ENCODE results near the gene BTBD17. TPM values are rescaled to one million over a fixed set of nuclear protein-coding genes. Genes with fewer than 3 reads are reported as not detected.

Gene BTBD17
- polyA plus RNA-seq, 2 donors = not detected

- peaks cover 5 to 8% of the 10 kb centered on the region in 2 donors for H3K4me1 ChIP-seq (ENCODE audit: control insufficient read depth in 2 of 2, insufficient read depth in 2 of 2, low read length in 1 of 2)
- WGBS, 2 donors = 73 to 76% methylated on average over 8 of the region's 8 CpGs
- H3K27me3 ChIP-seq (ENCODE audit: control insufficient read depth in 1 of 2, insufficient read depth in 2 of 2, low read length in 2 of 2) = no peaks in the 10 kb centered on the region
- H3K4me3 ChIP-seq (ENCODE audit: low read depth in 1 of 2, low read length in 2 of 2) = no peak overlapping the region
- H3K36me3 ChIP-seq (ENCODE audit: control insufficient read depth in 2 of 2, insufficient read depth in 2 of 2, low read length in 1 of 2) = no peaks in the 10 kb centered on the region
- no peaks in the 10 kb centered on the region for H3K9me3 ChIP-seq (ENCODE audit: control insufficient read depth in 2 of 2, insufficient read depth in 1 of 2, low read depth in 1 of 2, low read length in 1 of 2)
- no peak overlapping the region for H3K27ac ChIP-seq (ENCODE audit: low read depth in 2 of 2, low read length in 1 of 2)
Observed at GRCh38 chr17:74330446-74330845, 31.2 kb downstream of the BTBD17 start.

GRCh38 chr17:74329378-74329777 lies 32.3 kb downstream of the BTBD17 start:
- Histone ChIP-seq H3K4me1 (ENCODE audit: control insufficient read depth in 2 of 2, insufficient read depth in 2 of 2, low read length in 1 of 2) (peaks cover 5 to 9% of the 10 kb centered on the region in 2 donors), H3K27me3 (ENCODE audit: control insufficient read depth in 1 of 2, insufficient read depth in 2 of 2, low read length in 2 of 2) (no peaks in the 10 kb centered on the region), H3K36me3 (ENCODE audit: control insufficient read depth in 2 of 2, insufficient read depth in 2 of 2, low read length in 1 of 2) (no peaks in the 10 kb centered on the region), H3K4me3 (ENCODE audit: low read depth in 1 of 2, low read length in 2 of 2) (no peak overlapping the region), H3K27ac (ENCODE audit: low read depth in 2 of 2, low read length in 1 of 2) (no peak overlapping the region), H3K9me3 (ENCODE audit: control insufficient read depth in 2 of 2, insufficient read depth in 1 of 2, low read depth in 1 of 2, low read length in 1 of 2) (peaks cover 0 to 1% of the 10 kb centered on the region in 2 donors)
- WGBS, 2 donors = 73 to 79% methylated on average over 3 of the region's 3 CpGs

GRCh38 chr17:74328487-74328886 lies 33.2 kb downstream of the BTBD17 start:
- no peak overlapping the region for H3K4me3 ChIP-seq (ENCODE audit: low read depth in 1 of 2, low read length in 2 of 2)
- 93 to 94% methylated on average over 3 of the region's 3 CpGs for WGBS, 2 donors
- no peaks in the 10 kb centered on the region for H3K27me3 ChIP-seq (ENCODE audit: control insufficient read depth in 1 of 2, insufficient read depth in 2 of 2, low read length in 2 of 2)
- no peaks in the 10 kb centered on the region for H3K36me3 ChIP-seq (ENCODE audit: control insufficient read depth in 2 of 2, insufficient read depth in 2 of 2, low read length in 1 of 2)
- peaks cover 0 to 1% of the 10 kb centered on the region in 2 donors for H3K9me3 ChIP-seq (ENCODE audit: control insufficient read depth in 2 of 2, insufficient read depth in 1 of 2, low read depth in 1 of 2, low read length in 1 of 2)
- H3K27ac ChIP-seq (ENCODE audit: low read depth in 2 of 2, low read length in 1 of 2) = no peak overlapping the region
- peaks cover 5 to 9% of the 10 kb centered on the region in 2 donors for H3K4me1 ChIP-seq (ENCODE audit: control insufficient read depth in 2 of 2, insufficient read depth in 2 of 2, low read length in 1 of 2)

- H3K4me1 ChIP-seq (ENCODE audit: control insufficient read depth in 2 of 2, insufficient read depth in 2 of 2, low read length in 1 of 2) = peaks cover 5 to 9% of the 10 kb centered on the region in 2 donors
- H3K27me3 ChIP-seq (ENCODE audit: control insufficient read depth in 1 of 2, insufficient read depth in 2 of 2, low read length in 2 of 2) = peaks cover 0 to 3% of the 10 kb centered on the region in 2 donors
- peaks cover 0 to 1% of the 10 kb centered on the region in 2 donors for H3K9me3 ChIP-seq (ENCODE audit: control insufficient read depth in 2 of 2, insufficient read depth in 1 of 2, low read depth in 1 of 2, low read length in 1 of 2)
- 26 to 27% methylated on average over 10 of the region's 10 CpGs for WGBS, 2 donors
- no peaks in the 10 kb centered on the region for H3K36me3 ChIP-seq (ENCODE audit: control insufficient read depth in 2 of 2, insufficient read depth in 2 of 2, low read length in 1 of 2)
- H3K27ac ChIP-seq (ENCODE audit: low read depth in 2 of 2, low read length in 1 of 2) = no peak overlapping the region
- H3K4me3 ChIP-seq (ENCODE audit: low read depth in 1 of 2, low read length in 2 of 2) = peak overlapping the region in 1 of 2 donors; percentile 23
Observed at GRCh38 chr17:74326506-74326905, 35.2 kb downstream of the BTBD17 start.

- H3K36me3 ChIP-seq (ENCODE audit: control insufficient read depth in 2 of 2, insufficient read depth in 2 of 2, low read length in 1 of 2) = no peaks in the 10 kb centered on the region
- peak within 1 kb of the TSS; percentile 19 to 23 for H3K4me3 ChIP-seq (ENCODE audit: low read depth in 1 of 2, low read length in 2 of 2)
- WGBS, 2 donors = 6% methylated on average over 48 to 73 of the region's 73 CpGs
- peaks cover 0 to 3% of the 10 kb centered on the region in 2 donors for H3K27me3 ChIP-seq (ENCODE audit: control insufficient read depth in 1 of 2, insufficient read depth in 2 of 2, low read length in 2 of 2)
- H3K9me3 ChIP-seq (ENCODE audit: control insufficient read depth in 2 of 2, insufficient read depth in 1 of 2, low read depth in 1 of 2, low read length in 1 of 2) = peaks cover 0 to 1% of the 10 kb centered on the region in 2 donors
- H3K27ac ChIP-seq (ENCODE audit: low read depth in 2 of 2, low read length in 1 of 2) = no peak within 1 kb of the TSS
- peaks cover 5 to 9% of the 10 kb centered on the region in 2 donors for H3K4me1 ChIP-seq (ENCODE audit: control insufficient read depth in 2 of 2, insufficient read depth in 2 of 2, low read length in 1 of 2)
Observed at GRCh38 chr17:74325743-74326379, 35.8 kb downstream of the BTBD17 start, which contains the start of gene KIF19. KIF19 (plus strand) TSS chr17:74326226; CDS start chr17:74326350, 124 bp downstream.

- H3K4me3 ChIP-seq (ENCODE audit: low read depth in 1 of 2, low read length in 2 of 2) = no peak overlapping the region
- peaks cover 5 to 9% of the 10 kb centered on the region in 2 donors for H3K4me1 ChIP-seq (ENCODE audit: control insufficient read depth in 2 of 2, insufficient read depth in 2 of 2, low read length in 1 of 2)
- H3K36me3 ChIP-seq (ENCODE audit: control insufficient read depth in 2 of 2, insufficient read depth in 2 of 2, low read length in 1 of 2) = no peaks in the 10 kb centered on the region
- H3K9me3 ChIP-seq (ENCODE audit: control insufficient read depth in 2 of 2, insufficient read depth in 1 of 2, low read depth in 1 of 2, low read length in 1 of 2) = peaks cover 0 to 1% of the 10 kb centered on the region in 2 donors
- 26 to 30% methylated on average over 11 of the region's 11 CpGs for WGBS, 2 donors
- H3K27ac ChIP-seq (ENCODE audit: low read depth in 2 of 2, low read length in 1 of 2) = no peak overlapping the region
- peaks cover 0 to 3% of the 10 kb centered on the region in 2 donors for H3K27me3 ChIP-seq (ENCODE audit: control insufficient read depth in 1 of 2, insufficient read depth in 2 of 2, low read length in 2 of 2)
Observed at GRCh38 chr17:74325376-74325742, 36.3 kb downstream of the BTBD17 start.

- no peak overlapping the region for H3K27ac ChIP-seq (ENCODE audit: low read depth in 2 of 2, low read length in 1 of 2)
- no peaks in the 10 kb centered on the region for H3K36me3 ChIP-seq (ENCODE audit: control insufficient read depth in 2 of 2, insufficient read depth in 2 of 2, low read length in 1 of 2)
- peaks cover 0 to 1% of the 10 kb centered on the region in 2 donors for H3K9me3 ChIP-seq (ENCODE audit: control insufficient read depth in 2 of 2, insufficient read depth in 1 of 2, low read depth in 1 of 2, low read length in 1 of 2)
- H3K27me3 ChIP-seq (ENCODE audit: control insufficient read depth in 1 of 2, insufficient read depth in 2 of 2, low read length in 2 of 2) = peaks cover 0 to 3% of the 10 kb centered on the region in 2 donors
- H3K4me1 ChIP-seq (ENCODE audit: control insufficient read depth in 2 of 2, insufficient read depth in 2 of 2, low read length in 1 of 2) = peaks cover 5 to 9% of the 10 kb centered on the region in 2 donors
- WGBS, 2 donors = 89 to 91% methylated on average over 6 of the region's 6 CpGs
- no peak overlapping the region for H3K4me3 ChIP-seq (ENCODE audit: low read depth in 1 of 2, low read length in 2 of 2)
Observed at GRCh38 chr17:74324521-74324920, 37.1 kb downstream of the BTBD17 start.

GRCh38 chr17:74318391-74318790 lies 43.3 kb downstream of the BTBD17 start:
- Histone ChIP-seq H3K36me3 (ENCODE audit: control insufficient read depth in 2 of 2, insufficient read depth in 2 of 2, low read length in 1 of 2) (no peaks in the 10 kb centered on the region), H3K4me1 (ENCODE audit: control insufficient read depth in 2 of 2, insufficient read depth in 2 of 2, low read length in 1 of 2) (peaks cover 0 to 3% of the 10 kb centered on the region in 2 donors), H3K9me3 (ENCODE audit: control insufficient read depth in 2 of 2, insufficient read depth in 1 of 2, low read depth in 1 of 2, low read length in 1 of 2) (no peaks in the 10 kb centered on the region), H3K27me3 (ENCODE audit: control insufficient read depth in 1 of 2, insufficient read depth in 2 of 2, low read length in 2 of 2) (peaks cover 0 to 3% of the 10 kb centered on the region in 2 donors), H3K4me3 (ENCODE audit: low read depth in 1 of 2, low read length in 2 of 2) (no peak overlapping the region), H3K27ac (ENCODE audit: low read depth in 2 of 2, low read length in 1 of 2) (no peak overlapping the region)
- 88 to 90% methylated on average over 10 of the region's 10 CpGs for WGBS, 2 donors

GRCh38 chr17:74317071-74317470 lies 44.6 kb downstream of the BTBD17 start:
- Histone ChIP-seq H3K27me3 (ENCODE audit: control insufficient read depth in 1 of 2, insufficient read depth in 2 of 2, low read length in 2 of 2) (peaks cover 0 to 3% of the 10 kb centered on the region in 2 donors), H3K9me3 (ENCODE audit: control insufficient read depth in 2 of 2, insufficient read depth in 1 of 2, low read depth in 1 of 2, low read length in 1 of 2) (peaks cover 0 to 6% of the 10 kb centered on the region in 2 donors), H3K4me3 (ENCODE audit: low read depth in 1 of 2, low read length in 2 of 2) (no peak overlapping the region), H3K4me1 (ENCODE audit: control insufficient read depth in 2 of 2, insufficient read depth in 2 of 2, low read length in 1 of 2) (peaks cover 0 to 3% of the 10 kb centered on the region in 2 donors), H3K36me3 (ENCODE audit: control insufficient read depth in 2 of 2, insufficient read depth in 2 of 2, low read length in 1 of 2) (no peaks in the 10 kb centered on the region), H3K27ac (ENCODE audit: low read depth in 2 of 2, low read length in 1 of 2) (no peak overlapping the region)
- 62 to 70% methylated on average over 16 of the region's 16 CpGs for WGBS, 2 donors

- Histone ChIP-seq H3K4me3 (ENCODE audit: low read depth in 1 of 2, low read length in 2 of 2) (no peak overlapping the region), H3K27me3 (ENCODE audit: control insufficient read depth in 1 of 2, insufficient read depth in 2 of 2, low read length in 2 of 2) (peaks cover 0 to 2% of the 10 kb centered on the region in 2 donors), H3K27ac (ENCODE audit: low read depth in 2 of 2, low read length in 1 of 2) (no peak overlapping the region), H3K9me3 (ENCODE audit: control insufficient read depth in 2 of 2, insufficient read depth in 1 of 2, low read depth in 1 of 2, low read length in 1 of 2) (peaks cover 0 to 6% of the 10 kb centered on the region in 2 donors), H3K4me1 (ENCODE audit: control insufficient read depth in 2 of 2, insufficient read depth in 2 of 2, low read length in 1 of 2) (peaks cover 0 to 3% of the 10 kb centered on the region in 2 donors), H3K36me3 (ENCODE audit: control insufficient read depth in 2 of 2, insufficient read depth in 2 of 2, low read length in 1 of 2) (no peaks in the 10 kb centered on the region)
- WGBS, 2 donors = 54 to 55% methylated on average over 10 of the region's 10 CpGs
Observed at GRCh38 chr17:74316220-74316619, 45.4 kb downstream of the BTBD17 start.
